Upper lobe of left lung (tissue), 6 donors: ENCODE measurements around the gene COX18. TPM values are rescaled to one million over a fixed set of nuclear protein-coding genes. Genes with fewer than 3 reads are reported as not detected.
A peak's percentile ranks its signal among the peaks of the same experiment; 100 is the strongest.

Experiments
- ATAC-seq, 2 donors: fragments of 200-7000 bp; cut with Tn5 transposase; one replicate each; pipeline ENCODE4 v1.9.1; 2022; ENCODE audit warnings: mild to moderate bottlenecking in 2 of 2, moderate library complexity in 2 of 2; ENCODE audit not compliant: low FRiP score in 2 of 2
- DNase-seq, 2 donors: peaks; one replicate each; pipeline ENCODE4 v3.0.0-alpha.2; 2019 to 2020
- H3K27ac ChIP-seq, 4 donors: fragments of 200-600 bp; sonication (generic); one replicate each; pipeline ENCODE4 v1.5.1; 2016 to 2019
- H3K27me3 ChIP-seq, 4 donors: fragments of 200-600 bp; sonication (generic); one replicate each; pipeline ENCODE4 v1.5.1; 2017 to 2019
- H3K36me3 ChIP-seq, 4 donors: fragments of 200-600 bp; sonication (generic); one replicate each; pipeline ENCODE4 v1.5.1; 2016 to 2019
- H3K4me1 ChIP-seq, 4 donors: fragments of 200-600 bp; sonication (generic); one replicate each; pipeline ENCODE4 v1.5.1; 2018 to 2019
- H3K4me3 ChIP-seq, 4 donors: fragments of 200-600 bp; sonication (generic); one replicate each; pipeline ENCODE4 v1.5.1; 2017 to 2019; ENCODE audit warnings: mild to moderate bottlenecking in 2 of 4, moderate library complexity in 1 of 4
- H3K9me3 ChIP-seq, 4 donors: fragments of 200-600 bp; sonication (generic); one replicate each; pipeline ENCODE4 v1.5.1; 2018 to 2019
- EP300 ChIP-seq, 4 donors: sonication (generic); formaldehyde crosslinking; IDR thresholded peaks; one replicate each; pipeline ENCODE4 v1.5.1; 2017; ENCODE audit warnings: antibody characterized with exemption in 4 of 4, control low read depth in 2 of 4
- POLR2A ChIP-seq, 4 donors: fragments of 450-650 bp; IDR thresholded peaks; one replicate each; pipeline ENCODE4 v1.5.1; 2016 to 2017; ENCODE audit warnings: antibody characterized with exemption in 4 of 4, mild to moderate bottlenecking in 2 of 4
- POLR2AphosphoS5 ChIP-seq, 2 donors: sonication (generic); formaldehyde crosslinking; IDR thresholded peaks; one replicate each; pipeline ENCODE4 v1.5.1; 2017; ENCODE audit warnings: antibody characterized with exemption in 2 of 2
- WGBS, 2 donors: methylation state at CpG; one replicate each; pipeline ENCODE4 v1.1.5; 2017 to 2018; 5-methylcytosine and 5-hydroxymethylcytosine counted together
- total RNA-seq, 6 donors: library from RNA; depleted of rRNA in 4 of 6; stranded (reverse); fragments of >200 nt in 4 of 6; gene quantifications; one replicate each; pipeline versions ENCODE4 v1.1.0 to v1.2.1, GENCODE V29; 2016 to 2021
- TF ChIP-seq, protein P1 (sequence below), 6 experiments: fragments of 450-650 bp in 4 of 6; fragments of 200-600 bp in 2 of 6; sonication (generic) in 2 of 6; IDR thresholded peaks; one replicate each; pipeline ENCODE4 v1.5.1; 2016 to 2019; ENCODE audit warnings: antibody characterized with exemption in 6 of 6
- donor health status: DM: no; HTN: no; CAD: no; lungs with moderate emphysema.
- donor health status: DM: no; HTN: yes; CAD: no; lungs with severe emphysema.

COX18 gene
- total RNA-seq, 6 donors from 2014 or later = 11.3 to 22.2 (median 13.4) TPM

DNA sequence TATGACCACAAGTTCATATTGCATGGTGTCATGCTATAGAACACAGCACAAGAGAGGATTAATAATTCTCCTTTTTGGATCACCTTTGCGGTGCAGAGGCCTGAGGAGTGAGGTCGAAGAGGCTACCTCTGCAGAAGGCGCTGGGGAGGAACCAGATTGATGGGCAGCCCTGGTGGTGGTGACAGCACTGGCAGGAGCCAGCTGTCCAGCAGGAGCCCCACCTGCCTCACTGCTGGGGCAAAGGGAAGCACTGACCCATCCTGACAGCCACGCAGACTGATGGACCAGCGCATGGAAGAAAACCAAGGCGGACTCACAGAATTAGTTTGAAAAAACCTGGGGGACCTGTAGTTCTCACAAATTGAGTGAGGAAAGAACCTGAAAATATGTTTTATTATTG lies 50.9 kb downstream of the COX18 start:
- no peak overlapping the region for H3K27ac ChIP-seq
- H3K27me3 ChIP-seq = no peaks in the 10 kb centered on the region
- no peaks in the 10 kb centered on the region for H3K4me1 ChIP-seq
- TF ChIP-seq, protein P1, sequence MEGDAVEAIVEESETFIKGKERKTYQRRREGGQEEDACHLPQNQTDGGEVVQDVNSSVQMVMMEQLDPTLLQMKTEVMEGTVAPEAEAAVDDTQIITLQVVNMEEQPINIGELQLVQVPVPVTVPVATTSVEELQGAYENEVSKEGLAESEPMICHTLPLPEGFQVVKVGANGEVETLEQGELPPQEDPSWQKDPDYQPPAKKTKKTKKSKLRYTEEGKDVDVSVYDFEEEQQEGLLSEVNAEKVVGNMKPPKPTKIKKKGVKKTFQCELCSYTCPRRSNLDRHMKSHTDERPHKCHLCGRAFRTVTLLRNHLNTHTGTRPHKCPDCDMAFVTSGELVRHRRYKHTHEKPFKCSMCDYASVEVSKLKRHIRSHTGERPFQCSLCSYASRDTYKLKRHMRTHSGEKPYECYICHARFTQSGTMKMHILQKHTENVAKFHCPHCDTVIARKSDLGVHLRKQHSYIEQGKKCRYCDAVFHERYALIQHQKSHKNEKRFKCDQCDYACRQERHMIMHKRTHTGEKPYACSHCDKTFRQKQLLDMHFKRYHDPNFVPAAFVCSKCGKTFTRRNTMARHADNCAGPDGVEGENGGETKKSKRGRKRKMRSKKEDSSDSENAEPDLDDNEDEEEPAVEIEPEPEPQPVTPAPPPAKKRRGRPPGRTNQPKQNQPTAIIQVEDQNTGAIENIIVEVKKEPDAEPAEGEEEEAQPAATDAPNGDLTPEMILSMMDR (IDR thresholded peaks at IDR 0.05) = no peak
- no peak for TF ChIP-seq EP300 (IDR thresholded peaks at IDR 0.05)
- no peak for TF ChIP-seq POLR2A (IDR thresholded peaks at IDR 0.05)
- no peak for TF ChIP-seq POLR2AphosphoS5 (IDR thresholded peaks at IDR 0.05)
- DNase-seq = peak in 1 of 2 donors; percentile 2
- WGBS, 2 donors = 93 to 97% methylated on average over 6 of the region's 6 CpGs
- no peaks in the 10 kb centered on the region for H3K9me3 ChIP-seq
- H3K4me3 ChIP-seq = no peak overlapping the region
- no peaks in the 10 kb centered on the region for H3K36me3 ChIP-seq
- peak in 1 of 2 donors; percentile 8 for ATAC-seq

DNA sequence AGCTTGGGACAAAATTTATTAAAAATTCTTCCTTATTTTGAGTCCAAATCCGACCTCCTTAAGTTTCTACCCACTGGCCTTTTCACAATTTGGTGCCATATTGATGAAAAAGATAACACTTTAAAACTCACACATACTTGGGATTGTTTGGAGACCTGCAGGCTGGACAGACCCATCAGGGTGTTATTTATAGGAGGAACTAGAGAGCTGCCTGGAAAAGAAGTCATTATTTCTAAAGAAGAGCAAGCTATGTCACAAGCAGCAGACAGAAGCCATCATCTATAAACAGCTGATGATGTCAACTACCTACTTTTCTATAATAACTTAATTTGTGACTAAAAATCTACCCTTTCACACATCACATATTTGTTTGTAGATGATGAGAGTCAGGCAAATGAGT lies 56.2 kb downstream of the COX18 start:
- Histone ChIP-seq H3K27me3 (no peaks in the 10 kb centered on the region), H3K9me3 (peaks cover 0 to 7% (median 7%) of the 10 kb centered on the region in 4 donors), H3K27ac (no peak overlapping the region), H3K4me3 (no peak overlapping the region), H3K36me3 (no peaks in the 10 kb centered on the region), H3K4me1 (no peaks in the 10 kb centered on the region)
- ATAC-seq (no peak), DNase-seq (no peak)
- TF ChIP-seq POLR2AphosphoS5 (IDR thresholded peaks at IDR 0.05) (no peak), EP300 (IDR thresholded peaks at IDR 0.05) (no peak), POLR2A (IDR thresholded peaks at IDR 0.05) (no peak)
- TF ChIP-seq, protein P1 (IDR thresholded peaks at IDR 0.05) = no peak
- 83 to 86% methylated on average over 1 of the region's 1 CpG for WGBS, 2 donors

DNA sequence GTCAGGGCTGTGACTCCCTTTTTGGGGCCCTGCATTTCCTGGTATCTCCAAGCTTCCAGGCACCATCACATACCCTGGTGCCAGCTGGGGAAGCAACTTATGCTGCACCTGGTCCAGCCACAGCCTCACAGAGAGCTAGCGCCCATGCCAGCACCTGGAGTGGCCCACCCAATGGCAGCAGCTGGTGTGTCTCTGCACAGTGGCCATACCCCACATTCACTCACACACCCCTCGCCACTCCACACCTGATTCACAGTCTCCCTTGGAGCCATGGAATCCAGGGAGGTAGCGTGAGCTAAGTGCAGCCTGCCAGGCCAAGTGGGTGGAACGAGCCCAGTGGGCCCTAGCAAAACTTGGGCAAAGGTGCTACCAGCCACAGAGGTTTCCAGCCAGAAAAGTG lies 56.8 kb downstream of the COX18 start:
- peak in 1 of 2 donors; percentile 33 for DNase-seq
- WGBS, 2 donors = 83 to 88% methylated on average over 4 of the region's 4 CpGs

DNA sequence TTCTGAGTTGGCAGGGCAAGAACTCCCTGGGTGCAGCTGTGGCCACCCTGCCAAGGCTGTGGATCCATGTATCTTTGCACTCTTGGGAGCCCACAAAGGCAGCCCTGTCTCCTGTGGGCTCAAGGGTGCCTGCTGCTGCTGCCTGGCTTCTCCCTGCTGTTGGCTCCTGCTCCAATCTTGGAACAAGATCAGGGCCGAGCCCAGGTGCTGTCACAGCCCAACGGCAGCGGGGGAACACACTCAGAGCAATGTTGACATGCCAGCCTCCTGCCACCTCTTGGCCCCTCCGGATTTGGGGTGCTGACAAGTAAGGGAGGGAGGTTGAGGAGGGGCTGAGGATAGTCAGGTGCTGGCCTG lies 57.9 kb downstream of the COX18 start:
- WGBS, 2 donors = 88% methylated on average over 4 of the region's 4 CpGs; no CpG with 5 or more reads in 1 of the 2 donors
- peak in 1 of 2 donors; percentile 46 for DNase-seq
- H3K9me3 ChIP-seq = peaks cover 0 to 7% (median 7%) of the 10 kb centered on the region in 4 donors
- H3K27ac ChIP-seq = no peak overlapping the region
- no peaks in the 10 kb centered on the region for H3K27me3 ChIP-seq
- TF ChIP-seq POLR2AphosphoS5 (IDR thresholded peaks at IDR 0.05) (no peak), EP300 (IDR thresholded peaks at IDR 0.05) (no peak), POLR2A (IDR thresholded peaks at IDR 0.05) (no peak)
- TF ChIP-seq, protein P1 (IDR thresholded peaks at IDR 0.05) = no peak
- no peaks in the 10 kb centered on the region for H3K4me1 ChIP-seq
- H3K4me3 ChIP-seq = no peak overlapping the region
- H3K36me3 ChIP-seq = no peaks in the 10 kb centered on the region
- ATAC-seq = peak in 1 of 2 donors; percentile 21

More for the DNA sequence above, 56.8 kb downstream of the COX18 start:
- H3K27ac ChIP-seq = no peak overlapping the region
- H3K4me1 ChIP-seq = no peaks in the 10 kb centered on the region
- H3K4me3 ChIP-seq = no peak overlapping the region
- no peak for ATAC-seq
- H3K9me3 ChIP-seq = peaks cover 0 to 7% (median 7%) of the 10 kb centered on the region in 4 donors
- TF ChIP-seq POLR2AphosphoS5 (IDR thresholded peaks at IDR 0.05) = no peak
- TF ChIP-seq, protein P1 (IDR thresholded peaks at IDR 0.05) = no peak
- TF ChIP-seq POLR2A (IDR thresholded peaks at IDR 0.05) = no peak
- no peak for TF ChIP-seq EP300 (IDR thresholded peaks at IDR 0.05)
- H3K27me3 ChIP-seq = no peaks in the 10 kb centered on the region
- H3K36me3 ChIP-seq = no peaks in the 10 kb centered on the region
